Activated naive CD8-positive, alpha-beta T cell treated with anti-CD3 and anti-CD28 coated beads for 36 hours (primary cell): ENCODE measurements around the gene EBLN2. TPM values are rescaled to one million over a fixed set of nuclear protein-coding genes. Genes with fewer than 3 reads are reported as not detected.
"Not testable (repeated sequence)": the region's sequence is repeated elsewhere in the genome, so short reads cannot be mapped to it uniquely, and the experiment has no call there.

ENCODE experiments used
- DNase-seq: peaks from one replicate; pipeline ENCODE4 v3.0.0; 2021
- H3K27ac Mint-ChIP-seq: one replicate; pipeline ENCODE4 v1.8.0; 2022; ENCODE audit warnings: mild to moderate bottlenecking, moderate library complexity, mixed read lengths
- H3K27me3 Mint-ChIP-seq: one replicate; pipeline ENCODE4 v1.8.0; 2022; ENCODE audit warnings: mild to moderate bottlenecking, mixed read lengths
- H3K36me3 Mint-ChIP-seq: one replicate; pipeline ENCODE4 v1.8.0; 2021; ENCODE audit warnings: mild to moderate bottlenecking, mixed read lengths
- H3K4me1 Mint-ChIP-seq: one replicate; pipeline ENCODE4 v1.8.0; 2021; ENCODE audit warnings: mixed read lengths
- H3K4me3 Mint-ChIP-seq: one replicate; pipeline ENCODE4 v1.8.0; 2022; ENCODE audit warnings: mild to moderate bottlenecking, moderate library complexity, mixed read lengths
- H3K9me3 Mint-ChIP-seq: one replicate; pipeline ENCODE4 v1.8.0; 2022; ENCODE audit warnings: mixed read lengths
- total RNA-seq, 2 experiments: library from RNA; stranded (reverse); gene quantifications; one replicate each; pipeline ENCODE4 v1.2.3, GENCODE V29; 2021

Gene EBLN2
- total RNA-seq, 2 experiments from 2014 or later: 3.5 to 3.6 TPM

GRCh38 chr3:73045391-73045790, 16.1 kb upstream of the EBLN2 start:
- Mint-ChIP-seq H3K27me3 (no peaks in the 10 kb centered on the region), H3K36me3 (peaks cover 10% of the 10 kb centered on the region), H3K9me3 (no peaks in the 10 kb centered on the region), H3K27ac (no peak overlapping the region), H3K4me1 (peaks cover 48% of the 10 kb centered on the region), H3K4me3 (no peak overlapping the region)
- DNase-seq: no peak

- H3K36me3 Mint-ChIP-seq: peaks cover 15% of the 10 kb centered on the region
- no peak overlapping the region for H3K27ac Mint-ChIP-seq
- no peak for DNase-seq
- no peak overlapping the region for H3K4me3 Mint-ChIP-seq
- H3K9me3 Mint-ChIP-seq: no peaks in the 10 kb centered on the region
- H3K27me3 Mint-ChIP-seq: no peaks in the 10 kb centered on the region
- peaks cover 44% of the 10 kb centered on the region for H3K4me1 Mint-ChIP-seq
Observed at GRCh38 chr3:73046195-73046594, 15.3 kb upstream of the EBLN2 start.

GRCh38 chr3:73049319-73049718, 12.1 kb upstream of the EBLN2 start:
- Mint-ChIP-seq H3K4me3 (no peak overlapping the region), H3K36me3 (peaks cover 9% of the 10 kb centered on the region), H3K27me3 (no peaks in the 10 kb centered on the region), H3K4me1 (peaks cover 24% of the 10 kb centered on the region), H3K27ac (no peak overlapping the region), H3K9me3 (no peaks in the 10 kb centered on the region)
- no peak for DNase-seq

GRCh38 chr3:73052857-73053256, 8.6 kb upstream of the EBLN2 start:
- H3K27me3 Mint-ChIP-seq: no peaks in the 10 kb centered on the region
- no peak for DNase-seq
- peaks cover 16% of the 10 kb centered on the region for H3K4me1 Mint-ChIP-seq
- H3K36me3 Mint-ChIP-seq: peaks cover 9% of the 10 kb centered on the region
- no peaks in the 10 kb centered on the region for H3K9me3 Mint-ChIP-seq
- H3K27ac Mint-ChIP-seq: no peak overlapping the region
- H3K4me3 Mint-ChIP-seq: no peak overlapping the region

- Mint-ChIP-seq H3K36me3 (peaks cover 5% of the 10 kb centered on the region), H3K9me3 (no peaks in the 10 kb centered on the region), H3K27me3 (no peaks in the 10 kb centered on the region), H3K27ac (no peak overlapping the region), H3K4me3 (no peak overlapping the region), H3K4me1 (peaks cover 25% of the 10 kb centered on the region)
- no peak for DNase-seq
Observed at GRCh38 chr3:73055583-73055982, 5.9 kb upstream of the EBLN2 start.

GRCh38 chr3:73056014-73056844, 5.2 kb upstream of the EBLN2 start:
- Mint-ChIP-seq H3K4me3 (no peak overlapping the region), H3K36me3 (peaks cover under 1% of the 10 kb centered on the region)

GRCh38 chr3:73056845-73057150, 4.7 kb upstream of the EBLN2 start:
- no peak overlapping the region for H3K4me3 Mint-ChIP-seq
- H3K27ac Mint-ChIP-seq: no peak overlapping the region
- peaks cover 21% of the 10 kb centered on the region for H3K4me1 Mint-ChIP-seq
- no peaks in the 10 kb centered on the region for H3K27me3 Mint-ChIP-seq
- no peaks in the 10 kb centered on the region for H3K36me3 Mint-ChIP-seq
- DNase-seq: no peak
- no peaks in the 10 kb centered on the region for H3K9me3 Mint-ChIP-seq

More at GRCh38 chr3:73056014-73056844, 5.2 kb upstream of the EBLN2 start:
- Mint-ChIP-seq H3K27ac (no peak overlapping the region), H3K27me3 (no peaks in the 10 kb centered on the region), H3K4me1 (peaks cover 22% of the 10 kb centered on the region), H3K9me3 (no peaks in the 10 kb centered on the region)
- no peak for DNase-seq

GRCh38 chr3:73060302-73060723, 1.1 kb upstream of the EBLN2 start:
- H3K4me3 Mint-ChIP-seq: no peak overlapping the region
- peaks cover 10% of the 10 kb centered on the region for H3K36me3 Mint-ChIP-seq
- no peaks in the 10 kb centered on the region for H3K9me3 Mint-ChIP-seq
- H3K27ac Mint-ChIP-seq: no peak overlapping the region
- no peaks in the 10 kb centered on the region for H3K27me3 Mint-ChIP-seq
- peaks cover 20% of the 10 kb centered on the region for H3K4me1 Mint-ChIP-seq
- no peak for DNase-seq

- H3K9me3 Mint-ChIP-seq, DNase-seq, H3K27me3 Mint-ChIP-seq, H3K4me3 Mint-ChIP-seq, H3K27ac Mint-ChIP-seq: not testable (repeated sequence)
- peaks cover 11% of the 10 kb centered on the region for H3K36me3 Mint-ChIP-seq
- H3K4me1 Mint-ChIP-seq: peaks cover 16% of the 10 kb centered on the region
Observed at GRCh38 chr3:73066243-73066642, 4.8 kb downstream of the EBLN2 start.

- Mint-ChIP-seq H3K36me3 (peaks cover 9% of the 10 kb centered on the region), H3K9me3 (no peaks in the 10 kb centered on the region), H3K27me3 (no peaks in the 10 kb centered on the region), H3K27ac (no peak overlapping the region), H3K4me3 (no peak overlapping the region), H3K4me1 (peaks cover 30% of the 10 kb centered on the region)
- DNase-seq: no peak
Observed at GRCh38 chr3:73068419-73068818, 7.0 kb downstream of the EBLN2 start.

- no peak overlapping the region for H3K27ac Mint-ChIP-seq
- no peaks in the 10 kb centered on the region for H3K27me3 Mint-ChIP-seq
- no peaks in the 10 kb centered on the region for H3K9me3 Mint-ChIP-seq
- H3K4me1 Mint-ChIP-seq: peaks cover 31% of the 10 kb centered on the region
- peaks cover 9% of the 10 kb centered on the region for H3K36me3 Mint-ChIP-seq
- H3K4me3 Mint-ChIP-seq: no peak overlapping the region
- DNase-seq: no peak
Observed at GRCh38 chr3:73069187-73069586, 7.7 kb downstream of the EBLN2 start.

- DNase-seq: no peak
- Mint-ChIP-seq H3K36me3 (peaks cover 5% of the 10 kb centered on the region), H3K27ac (no peak overlapping the region), H3K9me3 (no peaks in the 10 kb centered on the region), H3K4me1 (peaks cover 32% of the 10 kb centered on the region), H3K4me3 (no peak overlapping the region), H3K27me3 (no peaks in the 10 kb centered on the region)
Observed at GRCh38 chr3:73069775-73070444, 8.5 kb downstream of the EBLN2 start.

GRCh38 chr3:73070675-73071575, 9.5 kb downstream of the EBLN2 start:
- H3K27me3 Mint-ChIP-seq: no peaks in the 10 kb centered on the region
- peak overlapping the region; percentile 12 for H3K27ac Mint-ChIP-seq
- H3K4me3 Mint-ChIP-seq: no peak overlapping the region
- H3K4me1 Mint-ChIP-seq: peaks cover 30% of the 10 kb centered on the region
- H3K36me3 Mint-ChIP-seq: peaks cover 1% of the 10 kb centered on the region
- no peaks in the 10 kb centered on the region for H3K9me3 Mint-ChIP-seq
- no peak for DNase-seq

- no peak overlapping the region for H3K27ac Mint-ChIP-seq
- no peak overlapping the region for H3K4me3 Mint-ChIP-seq
- no peaks in the 10 kb centered on the region for H3K36me3 Mint-ChIP-seq
Observed at GRCh38 chr3:73071952-73072351, 10.5 kb downstream of the EBLN2 start.

GRCh38 chr3:73072634-73073033, 11.2 kb downstream of the EBLN2 start:
- Mint-ChIP-seq H3K36me3 (no peaks in the 10 kb centered on the region), H3K4me1 (peaks cover 30% of the 10 kb centered on the region), H3K9me3 (no peaks in the 10 kb centered on the region), H3K4me3 (no peak overlapping the region), H3K27ac (no peak overlapping the region), H3K27me3 (no peaks in the 10 kb centered on the region)
- DNase-seq: no peak

More at GRCh38 chr3:73071952-73072351, 10.5 kb downstream of the EBLN2 start:
- H3K27me3 Mint-ChIP-seq: no peaks in the 10 kb centered on the region
- H3K4me1 Mint-ChIP-seq: peaks cover 30% of the 10 kb centered on the region
- no peak for DNase-seq
- H3K9me3 Mint-ChIP-seq: no peaks in the 10 kb centered on the region
